Liver (tissue), 9 donors: Measurements from ENCODE around the gene TM7SF3. TPM values are rescaled to one million over a fixed set of nuclear protein-coding genes. Genes with fewer than 3 reads are reported as not detected.

Source experiments
- DNase-seq: peaks from one replicate; pipeline ENCODE4 v3.0.0-alpha.2; 2017; ENCODE audit warnings: low spot score
- H3K27ac ChIP-seq, 2 donors: one replicate each; pipeline ENCODE4 v1.7.0; 2013; ENCODE audit warnings: inconsistent platforms in 2 of 2, low read length in 2 of 2, control low read depth in 1 of 2, low read depth in 1 of 2, mild to moderate bottlenecking in 1 of 2
- H3K27me3 ChIP-seq, 4 donors: one replicate each; pipeline versions ENCODE4 v1.6.1 to v1.7.0; 2013; ENCODE audit warnings: low read length in 3 of 4, inconsistent platforms in 1 of 4, mild to moderate bottlenecking in 1 of 4, moderate library complexity in 1 of 4; ENCODE audit not compliant: control insufficient read depth in 4 of 4, insufficient read depth in 4 of 4
- H3K36me3 ChIP-seq, 4 donors: one replicate each; pipeline versions ENCODE4 v1.6.1 to v1.7.0; 2013; ENCODE audit warnings: low read length in 3 of 4, mild to moderate bottlenecking in 3 of 4, low read depth in 1 of 4, moderate library complexity in 1 of 4; ENCODE audit not compliant: control insufficient read depth in 4 of 4, insufficient read depth in 3 of 4
- H3K4me1 ChIP-seq, 4 donors: one replicate each; pipeline versions ENCODE4 v1.6.1 to v1.7.0; 2013; ENCODE audit warnings: low read length in 3 of 4, mild to moderate bottlenecking in 3 of 4, moderate library complexity in 1 of 4; ENCODE audit not compliant: control insufficient read depth in 4 of 4, insufficient read depth in 4 of 4
- H3K4me3 ChIP-seq, 3 donors: one replicate each; pipeline versions ENCODE4 v1.6.1 to v1.7.0; 2013; ENCODE audit warnings: low read length in 3 of 3, control low read depth in 1 of 3, low read depth in 1 of 3, mild to moderate bottlenecking in 1 of 3
- H3K9ac ChIP-seq, 2 donors: one replicate each; pipeline ENCODE4 v1.7.0; 2013; ENCODE audit warnings: low read length in 2 of 2, mild to moderate bottlenecking in 2 of 2, moderate library complexity in 2 of 2, control low read depth in 1 of 2, low read depth in 1 of 2
- H3K9me3 ChIP-seq, 4 donors: one replicate each; pipeline versions ENCODE4 v1.6.1 to v1.7.0; 2013; ENCODE audit warnings: low read length in 3 of 4; ENCODE audit not compliant: control insufficient read depth in 4 of 4
- EGR1 ChIP-seq, 2 donors: IDR thresholded peaks; 2 replicates each; pipeline ENCODE4 v1.6.1; 2016 to 2018; ENCODE audit warnings: antibody characterized with exemption in 2 of 2, low read depth in 2 of 2
- FOXA1 ChIP-seq: IDR thresholded peaks from 2 replicates; pipeline ENCODE4 v1.6.1; 2016; ENCODE audit warnings: antibody characterized with exemption
- FOXA2 ChIP-seq: IDR thresholded peaks from 2 replicates; pipeline ENCODE4 v1.6.1; 2016; ENCODE audit warnings: antibody characterized with exemption
- GABPA ChIP-seq, 2 donors: IDR thresholded peaks in 1 of 2; conservative IDR thresholded peaks in 1 of 2; 2 replicates each; pipeline ENCODE4 v1.6.1; 2016; ENCODE audit warnings: antibody characterized with exemption in 2 of 2, mild to moderate bottlenecking in 1 of 2, moderate library complexity in 1 of 2
- HNF4A ChIP-seq, 2 donors: conservative IDR thresholded peaks; 2 replicates each; pipeline ENCODE4 v1.6.1; 2016; ENCODE audit warnings: antibody characterized with exemption in 2 of 2, mild to moderate bottlenecking in 2 of 2
- HNF4G ChIP-seq: IDR thresholded peaks from 2 replicates; pipeline ENCODE4 v1.6.1; 2016; ENCODE audit warnings: antibody characterized with exemption
- JUND ChIP-seq, 2 donors: IDR thresholded peaks; 2 replicates each; pipeline ENCODE4 v1.6.1; 2016; ENCODE audit warnings: antibody characterized with exemption in 2 of 2
- NR2F2 ChIP-seq: IDR thresholded peaks from 2 replicates; pipeline ENCODE4 v1.6.1; 2016; ENCODE audit warnings: antibody characterized with exemption
- RAD21 ChIP-seq, 2 donors: IDR thresholded peaks; 2 replicates each; pipeline ENCODE4 v1.6.1; 2016; ENCODE audit warnings: antibody characterized with exemption in 2 of 2, mild to moderate bottlenecking in 2 of 2
- SP1 ChIP-seq: IDR thresholded peaks from 2 replicates; pipeline ENCODE4 v1.6.1; 2018; ENCODE audit warnings: antibody characterized with exemption, mild to moderate bottlenecking
- TAF1 ChIP-seq: conservative IDR thresholded peaks from 2 replicates; pipeline ENCODE4 v1.6.1; 2016; ENCODE audit warnings: antibody characterized with exemption, mild to moderate bottlenecking
- YY1 ChIP-seq: IDR thresholded peaks from 2 replicates; pipeline ENCODE4 v1.6.1; 2016; ENCODE audit warnings: antibody characterized with exemption, mild to moderate bottlenecking
- WGBS: extraction: QIAGEN DNeasy Blood & Tissue Kit; methylation state at CpG from one replicate; pipeline ENCODE4 v1.1.7; 2013; 5-methylcytosine and 5-hydroxymethylcytosine counted together
- polyA plus RNA-seq, 2 donors: library from polyadenylated mRNA; stranded (reverse) in 1 of 2; unstranded in 1 of 2; fragments of 200-250 nt in 1 of 2; fragments of >200 nt in 1 of 2; fragmentation: Nextera tagmentation in 1 of 2; extraction: Ambion mirVana in 1 of 2; gene quantifications; one replicate each; pipeline versions ENCODE4 v1.2.1 to v1.2.3, GENCODE V29; 2013 to 2015
- total RNA-seq, 2 donors: library from RNA; depleted of rRNA; stranded (reverse); fragments of >200 nt; gene quantifications; one replicate each; pipeline ENCODE4 v1.2.3, GENCODE V29; 2014
- TF ChIP-seq, protein P1 (sequence below): IDR thresholded peaks from 2 replicates; pipeline ENCODE4 v1.6.1; 2016; ENCODE audit warnings: antibody characterized with exemption
- TF ChIP-seq, protein P2 (sequence below): IDR thresholded peaks from 2 replicates; pipeline ENCODE4 v1.6.1; 2016; ENCODE audit warnings: antibody characterized with exemption, mild to moderate bottlenecking
- TF ChIP-seq, protein P3 (sequence below): IDR thresholded peaks from 2 replicates; pipeline ENCODE4 v1.6.1; 2016; ENCODE audit warnings: antibody characterized with exemption
- TF ChIP-seq, protein P4 (sequence below): IDR thresholded peaks from 2 replicates; pipeline ENCODE4 v1.6.1; 2016; ENCODE audit warnings: antibody characterized with exemption
- TF ChIP-seq, protein P5 (sequence below): fragments of 150-350 bp; IDR thresholded peaks from 2 replicates; pipeline ENCODE4 v1.5.1; 2017; ENCODE audit warnings: improper control_type of control experiment, low read depth, low read length; ENCODE audit not compliant: missing input control
- donor health status: healthy.
- donor health status: healthy.
- donor health status: healthy.
- donor health status: healthy.
- donor health status: healthy.

The TM7SF3 gene
- total and polyA plus RNA-seq, 4 donors, result 21.5 to 60.8 (median 44.6) TPM

DNA sequence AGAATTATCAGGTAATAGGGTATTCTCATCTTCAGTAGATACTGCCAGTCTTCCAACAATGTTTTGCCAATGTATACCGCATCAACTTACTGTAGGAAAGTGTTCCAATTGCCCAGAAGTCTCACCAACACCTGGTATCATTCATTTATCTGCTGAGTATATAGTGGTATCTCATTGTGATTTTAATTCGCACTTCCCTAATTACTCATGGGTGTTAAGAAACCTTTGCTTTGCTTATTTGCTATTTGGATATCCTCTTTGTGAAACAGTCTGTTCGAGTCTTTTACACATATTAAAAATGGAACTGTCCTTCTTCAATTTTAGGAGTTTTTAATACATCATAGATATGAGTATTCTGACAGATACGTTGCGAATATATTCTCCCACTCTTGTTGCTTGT, 6.1 kb downstream of the TM7SF3 start:
- Histone ChIP-seq H3K36me3 (no peaks in the 10 kb centered on the region), H3K4me1 (peaks cover 6 to 49% (median 31%) of the 10 kb centered on the region in 4 donors), H3K27ac (no peak overlapping the region), H3K27me3 (no peaks in the 10 kb centered on the region), H3K9me3 (no peaks in the 10 kb centered on the region), H3K9ac (no peak overlapping the region), H3K4me3 (no peak overlapping the region)
- WGBS, result 88% methylated on average over 5 of the region's 5 CpGs
- no peak for TF ChIP-seq JUND (IDR thresholded peaks at IDR 0.05)
- TF ChIP-seq RAD21 (IDR thresholded peaks at IDR 0.05), result no peak
- no peak for TF ChIP-seq FOXA1
- TF ChIP-seq, protein P1, sequence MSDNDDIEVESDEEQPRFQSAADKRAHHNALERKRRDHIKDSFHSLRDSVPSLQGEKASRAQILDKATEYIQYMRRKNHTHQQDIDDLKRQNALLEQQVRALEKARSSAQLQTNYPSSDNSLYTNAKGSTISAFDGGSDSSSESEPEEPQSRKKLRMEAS, result no peak
- no peak for TF ChIP-seq FOXA2
- no peak for TF ChIP-seq GABPA (IDR thresholded peaks at IDR 0.05 in 1 of 2, conservative IDR thresholded peaks at IDR 0.05 in 1 of 2)
- TF ChIP-seq, protein P2, sequence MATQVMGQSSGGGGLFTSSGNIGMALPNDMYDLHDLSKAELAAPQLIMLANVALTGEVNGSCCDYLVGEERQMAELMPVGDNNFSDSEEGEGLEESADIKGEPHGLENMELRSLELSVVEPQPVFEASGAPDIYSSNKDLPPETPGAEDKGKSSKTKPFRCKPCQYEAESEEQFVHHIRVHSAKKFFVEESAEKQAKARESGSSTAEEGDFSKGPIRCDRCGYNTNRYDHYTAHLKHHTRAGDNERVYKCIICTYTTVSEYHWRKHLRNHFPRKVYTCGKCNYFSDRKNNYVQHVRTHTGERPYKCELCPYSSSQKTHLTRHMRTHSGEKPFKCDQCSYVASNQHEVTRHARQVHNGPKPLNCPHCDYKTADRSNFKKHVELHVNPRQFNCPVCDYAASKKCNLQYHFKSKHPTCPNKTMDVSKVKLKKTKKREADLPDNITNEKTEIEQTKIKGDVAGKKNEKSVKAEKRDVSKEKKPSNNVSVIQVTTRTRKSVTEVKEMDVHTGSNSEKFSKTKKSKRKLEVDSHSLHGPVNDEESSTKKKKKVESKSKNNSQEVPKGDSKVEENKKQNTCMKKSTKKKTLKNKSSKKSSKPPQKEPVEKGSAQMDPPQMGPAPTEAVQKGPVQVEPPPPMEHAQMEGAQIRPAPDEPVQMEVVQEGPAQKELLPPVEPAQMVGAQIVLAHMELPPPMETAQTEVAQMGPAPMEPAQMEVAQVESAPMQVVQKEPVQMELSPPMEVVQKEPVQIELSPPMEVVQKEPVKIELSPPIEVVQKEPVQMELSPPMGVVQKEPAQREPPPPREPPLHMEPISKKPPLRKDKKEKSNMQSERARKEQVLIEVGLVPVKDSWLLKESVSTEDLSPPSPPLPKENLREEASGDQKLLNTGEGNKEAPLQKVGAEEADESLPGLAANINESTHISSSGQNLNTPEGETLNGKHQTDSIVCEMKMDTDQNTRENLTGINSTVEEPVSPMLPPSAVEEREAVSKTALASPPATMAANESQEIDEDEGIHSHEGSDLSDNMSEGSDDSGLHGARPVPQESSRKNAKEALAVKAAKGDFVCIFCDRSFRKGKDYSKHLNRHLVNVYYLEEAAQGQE, result no peak
- TF ChIP-seq, protein P3, sequence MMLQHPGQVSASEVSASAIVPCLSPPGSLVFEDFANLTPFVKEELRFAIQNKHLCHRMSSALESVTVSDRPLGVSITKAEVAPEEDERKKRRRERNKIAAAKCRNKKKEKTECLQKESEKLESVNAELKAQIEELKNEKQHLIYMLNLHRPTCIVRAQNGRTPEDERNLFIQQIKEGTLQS, result no peak
- TF ChIP-seq HNF4A (conservative IDR thresholded peaks at IDR 0.05), result no peak
- TF ChIP-seq, protein P4, sequence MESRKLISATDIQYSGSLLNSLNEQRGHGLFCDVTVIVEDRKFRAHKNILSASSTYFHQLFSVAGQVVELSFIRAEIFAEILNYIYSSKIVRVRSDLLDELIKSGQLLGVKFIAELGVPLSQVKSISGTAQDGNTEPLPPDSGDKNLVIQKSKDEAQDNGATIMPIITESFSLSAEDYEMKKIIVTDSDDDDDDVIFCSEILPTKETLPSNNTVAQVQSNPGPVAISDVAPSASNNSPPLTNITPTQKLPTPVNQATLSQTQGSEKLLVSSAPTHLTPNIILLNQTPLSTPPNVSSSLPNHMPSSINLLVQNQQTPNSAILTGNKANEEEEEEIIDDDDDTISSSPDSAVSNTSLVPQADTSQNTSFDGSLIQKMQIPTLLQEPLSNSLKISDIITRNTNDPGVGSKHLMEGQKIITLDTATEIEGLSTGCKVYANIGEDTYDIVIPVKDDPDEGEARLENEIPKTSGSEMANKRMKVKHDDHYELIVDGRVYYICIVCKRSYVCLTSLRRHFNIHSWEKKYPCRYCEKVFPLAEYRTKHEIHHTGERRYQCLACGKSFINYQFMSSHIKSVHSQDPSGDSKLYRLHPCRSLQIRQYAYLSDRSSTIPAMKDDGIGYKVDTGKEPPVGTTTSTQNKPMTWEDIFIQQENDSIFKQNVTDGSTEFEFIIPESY, result no peak
- no peak for TF ChIP-seq EGR1 (IDR thresholded peaks at IDR 0.05; ENCODE audit: low read depth in 2 of 2)
- TF ChIP-seq SP1, result no peak
- TF ChIP-seq, protein P5, sequence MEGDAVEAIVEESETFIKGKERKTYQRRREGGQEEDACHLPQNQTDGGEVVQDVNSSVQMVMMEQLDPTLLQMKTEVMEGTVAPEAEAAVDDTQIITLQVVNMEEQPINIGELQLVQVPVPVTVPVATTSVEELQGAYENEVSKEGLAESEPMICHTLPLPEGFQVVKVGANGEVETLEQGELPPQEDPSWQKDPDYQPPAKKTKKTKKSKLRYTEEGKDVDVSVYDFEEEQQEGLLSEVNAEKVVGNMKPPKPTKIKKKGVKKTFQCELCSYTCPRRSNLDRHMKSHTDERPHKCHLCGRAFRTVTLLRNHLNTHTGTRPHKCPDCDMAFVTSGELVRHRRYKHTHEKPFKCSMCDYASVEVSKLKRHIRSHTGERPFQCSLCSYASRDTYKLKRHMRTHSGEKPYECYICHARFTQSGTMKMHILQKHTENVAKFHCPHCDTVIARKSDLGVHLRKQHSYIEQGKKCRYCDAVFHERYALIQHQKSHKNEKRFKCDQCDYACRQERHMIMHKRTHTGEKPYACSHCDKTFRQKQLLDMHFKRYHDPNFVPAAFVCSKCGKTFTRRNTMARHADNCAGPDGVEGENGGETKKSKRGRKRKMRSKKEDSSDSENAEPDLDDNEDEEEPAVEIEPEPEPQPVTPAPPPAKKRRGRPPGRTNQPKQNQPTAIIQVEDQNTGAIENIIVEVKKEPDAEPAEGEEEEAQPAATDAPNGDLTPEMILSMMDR, result no peak
- no peak for TF ChIP-seq HNF4G
- no peak for TF ChIP-seq NR2F2
- TF ChIP-seq TAF1, result no peak
- no peak for TF ChIP-seq YY1
- DNase-seq, result no peak
